Measurements from ENCODE around the gene SETD5.

SETD5 gene

DNA sequence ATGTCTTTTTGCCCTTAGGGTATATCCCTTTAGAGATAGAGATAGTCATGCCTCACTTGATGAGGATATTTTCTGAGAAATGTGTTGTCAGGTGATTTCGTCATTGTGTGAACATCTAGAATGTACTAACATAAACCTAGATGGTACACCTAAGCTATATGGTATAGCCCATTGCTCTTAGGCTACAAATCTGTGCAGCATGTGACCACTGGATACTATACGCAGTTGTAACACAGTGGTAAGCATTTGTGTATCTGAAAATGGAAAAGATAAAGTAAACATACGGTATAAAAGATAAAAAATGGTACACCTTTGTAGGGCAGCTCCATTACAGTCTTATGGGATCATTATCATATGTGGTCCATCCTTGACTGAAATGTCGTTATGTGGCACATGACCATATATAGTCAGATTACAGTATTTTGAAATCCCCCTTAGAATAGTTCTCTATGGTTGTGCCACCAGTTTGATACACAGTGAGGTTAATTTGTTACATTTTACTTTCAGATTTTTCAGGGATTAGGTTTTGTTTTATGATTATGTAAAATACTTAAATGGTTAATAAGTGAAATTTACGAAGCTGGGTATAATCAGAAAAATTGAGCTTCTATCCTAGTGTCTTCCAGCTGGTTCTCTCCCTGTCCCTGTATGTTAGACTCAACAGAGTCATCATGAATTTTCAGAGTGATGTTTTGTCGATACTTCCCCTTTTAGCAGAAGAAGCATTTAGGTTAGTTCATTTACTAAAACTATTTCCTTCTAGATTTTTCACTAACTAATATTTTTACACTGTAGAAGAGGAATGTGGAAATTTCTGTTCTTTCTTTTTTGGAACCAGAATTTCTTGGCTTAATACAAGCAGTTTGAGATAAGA lies 12.8 kb downstream of the SETD5 start:
- no peak for DNase-seq

DNA sequence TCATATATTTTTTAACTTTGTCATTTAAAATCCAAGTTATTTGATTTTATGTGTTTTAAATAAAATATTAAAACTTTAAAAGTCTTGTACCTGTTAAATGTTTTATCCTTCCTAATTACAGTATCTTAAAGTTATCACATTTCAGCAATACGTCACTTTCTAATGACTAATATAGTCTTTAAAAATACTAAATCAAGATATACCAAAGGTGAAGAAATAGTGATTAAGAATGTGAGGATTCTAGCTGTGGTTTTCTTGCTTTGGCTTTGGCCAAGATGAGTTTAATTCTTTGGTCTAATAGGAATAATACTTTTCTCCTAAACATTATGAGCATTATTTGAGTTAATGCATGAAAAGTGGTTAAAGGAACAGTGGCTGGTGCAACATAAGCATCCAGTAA lies 13.9 kb downstream of the SETD5 start:
- DNase-seq = no peak

DNA sequence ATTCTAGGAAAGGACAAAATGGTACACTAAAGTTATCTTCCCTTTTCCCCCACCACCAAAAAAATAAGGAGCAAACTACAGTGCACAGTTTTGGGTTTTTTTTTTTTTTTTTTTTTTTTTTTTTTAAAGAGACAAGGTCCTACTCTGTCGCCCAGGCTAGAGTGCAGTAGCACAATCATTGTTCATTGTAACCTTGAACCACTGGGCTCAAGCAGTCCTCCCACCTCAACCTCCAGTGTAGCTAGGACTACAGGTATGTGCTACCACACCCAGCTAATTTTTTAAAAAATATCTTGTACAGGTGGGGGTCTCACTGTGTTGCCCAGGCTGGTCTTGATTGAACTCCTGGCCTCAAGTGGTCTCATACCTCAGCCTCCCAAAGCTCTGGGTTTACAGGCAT lies 14.9 kb downstream of the SETD5 start:
- DNase-seq = no peak

DNA sequence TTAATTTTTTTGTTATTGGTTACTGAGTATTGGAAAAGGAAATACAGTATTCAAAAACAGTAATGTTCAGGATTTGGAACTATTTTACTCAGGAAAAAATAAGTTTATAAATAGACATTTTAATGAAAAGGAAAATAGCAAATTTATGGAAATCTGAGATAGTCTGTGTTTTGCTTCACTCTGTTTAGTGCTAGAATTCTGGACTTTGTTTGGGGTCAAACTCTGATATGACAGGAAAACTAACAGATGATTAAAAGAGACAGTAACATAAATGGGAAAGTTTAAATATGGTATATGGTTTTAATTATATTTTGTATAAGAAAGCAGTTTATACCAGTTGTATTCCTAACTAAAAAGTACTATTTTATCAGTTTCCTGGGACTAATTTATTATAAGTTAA lies 17.4 kb downstream of the SETD5 start:
- DNase-seq = no peak

DNA sequence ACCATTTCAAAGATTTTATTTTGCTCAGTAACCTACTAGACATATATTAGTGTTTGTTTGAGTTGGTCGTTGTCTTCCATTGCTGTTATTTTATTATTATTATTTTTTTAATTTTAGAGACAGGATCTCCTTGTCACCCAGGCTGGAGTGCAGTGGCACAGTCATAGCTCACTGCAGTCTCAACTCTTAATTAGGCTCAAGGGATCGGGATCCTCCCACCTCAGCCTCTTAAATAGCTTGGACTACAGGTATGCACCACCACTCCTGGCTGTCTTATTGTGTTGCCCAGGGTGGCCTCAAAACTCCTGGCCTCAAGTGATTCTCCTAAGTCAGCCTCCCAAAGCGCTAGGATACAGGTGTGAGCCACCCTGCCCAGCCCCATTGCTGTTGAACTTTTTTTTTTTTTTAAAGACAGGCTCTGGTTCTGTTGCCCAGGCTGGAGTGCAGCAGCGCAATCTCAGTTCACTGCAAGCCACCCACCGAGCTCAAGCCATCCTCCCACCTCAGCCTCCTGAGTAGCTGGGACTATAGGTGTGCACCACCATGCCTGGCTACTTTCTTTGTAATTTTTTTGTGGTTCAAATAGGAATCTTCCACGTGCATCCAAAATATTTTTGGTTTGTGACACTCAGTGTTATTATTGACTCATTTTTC lies 18.2 kb downstream of the SETD5 start:
- no peak for DNase-seq

DNA sequence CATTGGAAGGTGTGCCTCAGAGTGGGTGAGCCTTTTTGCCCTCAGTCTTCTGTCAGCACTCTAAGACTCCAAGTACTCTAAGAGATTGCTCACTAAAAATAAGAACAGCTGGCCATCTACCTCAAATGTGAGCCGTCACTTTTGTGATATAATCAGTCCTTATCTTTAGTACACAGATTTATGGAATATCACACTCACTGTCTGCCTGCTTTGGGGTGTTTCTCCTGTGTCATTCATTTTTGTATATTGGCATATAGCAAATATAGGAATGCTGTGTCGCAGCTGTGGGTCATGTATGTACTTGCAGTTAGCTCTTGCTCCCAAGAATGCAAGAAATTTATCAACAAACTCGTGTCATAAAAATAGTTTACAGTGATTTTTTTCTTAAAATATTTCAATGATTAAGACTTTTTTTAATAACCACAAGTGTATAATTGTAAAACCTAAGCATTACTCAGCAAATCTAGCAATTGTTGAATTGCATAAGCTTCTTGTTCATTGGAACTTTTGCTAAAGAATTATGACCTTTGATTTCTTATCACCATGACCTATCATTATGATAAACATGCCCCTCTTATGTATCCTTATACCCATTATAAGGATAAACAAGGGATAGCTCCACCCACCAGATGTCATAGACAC lies 18.8 kb downstream of the SETD5 start:
- no peak for DNase-seq

DNA sequence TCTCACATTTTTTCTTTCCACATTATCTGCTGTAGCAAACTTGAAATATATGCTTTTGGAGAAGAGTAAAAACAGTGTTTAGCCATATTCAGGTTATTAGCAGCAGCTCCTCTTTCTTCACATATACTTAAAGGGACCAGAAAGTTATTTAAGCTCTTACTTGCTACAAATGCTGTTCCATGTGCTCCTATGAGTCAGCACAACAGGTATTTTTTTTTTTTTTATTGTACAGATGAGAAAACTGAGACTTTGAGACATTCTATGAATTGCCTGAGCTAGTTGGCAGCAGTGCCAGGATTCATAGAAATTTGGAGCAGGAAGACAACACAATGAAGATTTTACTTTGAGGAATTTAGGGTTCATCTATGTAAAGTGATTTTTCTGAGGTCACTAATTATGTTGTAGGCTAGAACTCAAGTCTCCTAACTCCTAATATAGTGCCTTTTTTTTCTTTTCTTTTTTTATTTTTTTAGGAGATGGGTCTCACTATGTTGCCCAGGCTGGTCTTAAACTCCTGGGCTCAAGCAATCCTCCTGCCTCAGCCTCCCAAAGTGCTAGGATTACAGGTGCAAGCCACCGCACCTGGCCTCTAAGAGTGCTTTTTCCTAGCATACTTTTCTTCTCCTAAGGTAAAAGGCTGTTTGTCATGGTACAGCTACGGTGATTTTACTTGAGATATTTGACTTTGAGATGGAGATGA lies 23.6 kb downstream of the SETD5 start:
- DNase-seq = no peak

DNA sequence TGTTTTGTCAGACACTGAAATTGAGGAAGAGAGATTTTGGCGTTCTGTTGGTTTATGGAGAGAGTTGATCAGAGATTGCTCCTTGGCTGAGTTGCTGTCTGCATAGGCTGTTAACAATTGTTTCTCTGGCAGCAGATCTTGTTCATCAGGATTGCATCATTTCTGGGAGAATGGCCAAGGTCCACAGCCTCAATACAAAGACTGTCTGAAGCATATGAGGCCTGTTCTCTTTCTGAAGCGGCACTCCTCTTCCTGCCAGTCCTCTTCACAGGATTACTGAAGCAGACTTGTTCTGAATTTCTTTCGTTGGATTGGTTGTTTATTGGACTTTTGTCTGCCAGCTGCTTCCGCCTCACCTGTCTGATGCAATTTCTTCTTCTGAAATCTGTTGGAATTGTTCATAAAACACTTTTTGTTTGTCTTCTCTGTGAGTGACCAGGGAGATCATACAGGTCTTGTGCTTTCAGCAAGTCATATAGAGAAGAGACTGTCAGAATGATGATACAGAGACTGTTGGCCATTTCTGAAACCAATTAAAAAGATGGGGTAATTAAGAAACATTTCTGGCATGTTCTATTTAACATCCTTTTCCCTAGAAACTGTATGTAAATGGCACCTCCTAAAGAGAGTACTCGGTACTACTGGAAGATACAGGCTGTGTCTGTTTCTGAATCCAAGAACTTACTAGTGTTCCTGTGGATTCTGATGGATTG lies 25.5 kb downstream of the SETD5 start:
- DNase-seq = peak; percentile 36

DNA sequence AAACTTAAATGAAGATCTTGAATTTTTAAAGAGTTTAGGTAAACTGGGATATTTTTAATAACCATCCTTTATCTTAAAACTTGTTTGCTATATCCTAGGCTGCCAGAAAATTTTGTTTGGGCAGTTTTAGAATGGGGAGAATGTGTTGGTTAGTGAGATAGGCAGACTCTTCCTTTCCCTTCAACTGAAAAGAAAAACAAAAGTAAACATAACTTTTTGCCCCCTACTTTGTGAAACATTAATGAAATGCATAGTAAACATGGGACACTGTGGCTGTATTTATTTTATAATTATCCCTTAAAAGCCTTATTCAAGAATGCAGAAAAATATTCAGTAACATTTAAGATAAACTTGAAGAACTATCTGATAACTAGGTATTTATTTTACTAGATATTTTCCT lies 31.0 kb downstream of the SETD5 start:
- no peak for DNase-seq

DNA sequence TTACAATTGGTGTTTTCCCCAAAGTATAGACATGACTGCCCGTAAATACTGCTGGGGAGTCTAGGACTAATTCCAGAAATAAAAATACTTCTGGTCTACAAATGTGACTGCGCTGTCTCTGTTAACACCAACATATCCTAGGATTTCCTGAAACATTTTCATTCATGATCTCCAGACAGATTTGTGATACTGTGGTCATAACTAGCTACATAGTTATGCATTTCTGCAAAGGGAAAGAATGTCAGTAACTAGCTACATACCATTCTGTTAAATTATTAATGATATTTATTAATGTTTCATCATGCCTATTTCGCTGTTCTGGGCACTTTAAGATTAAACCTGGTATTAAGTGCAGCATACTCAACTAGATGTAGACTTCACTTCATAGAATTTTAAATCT lies 33.3 kb downstream of the SETD5 start:
- no peak for DNase-seq

DNA sequence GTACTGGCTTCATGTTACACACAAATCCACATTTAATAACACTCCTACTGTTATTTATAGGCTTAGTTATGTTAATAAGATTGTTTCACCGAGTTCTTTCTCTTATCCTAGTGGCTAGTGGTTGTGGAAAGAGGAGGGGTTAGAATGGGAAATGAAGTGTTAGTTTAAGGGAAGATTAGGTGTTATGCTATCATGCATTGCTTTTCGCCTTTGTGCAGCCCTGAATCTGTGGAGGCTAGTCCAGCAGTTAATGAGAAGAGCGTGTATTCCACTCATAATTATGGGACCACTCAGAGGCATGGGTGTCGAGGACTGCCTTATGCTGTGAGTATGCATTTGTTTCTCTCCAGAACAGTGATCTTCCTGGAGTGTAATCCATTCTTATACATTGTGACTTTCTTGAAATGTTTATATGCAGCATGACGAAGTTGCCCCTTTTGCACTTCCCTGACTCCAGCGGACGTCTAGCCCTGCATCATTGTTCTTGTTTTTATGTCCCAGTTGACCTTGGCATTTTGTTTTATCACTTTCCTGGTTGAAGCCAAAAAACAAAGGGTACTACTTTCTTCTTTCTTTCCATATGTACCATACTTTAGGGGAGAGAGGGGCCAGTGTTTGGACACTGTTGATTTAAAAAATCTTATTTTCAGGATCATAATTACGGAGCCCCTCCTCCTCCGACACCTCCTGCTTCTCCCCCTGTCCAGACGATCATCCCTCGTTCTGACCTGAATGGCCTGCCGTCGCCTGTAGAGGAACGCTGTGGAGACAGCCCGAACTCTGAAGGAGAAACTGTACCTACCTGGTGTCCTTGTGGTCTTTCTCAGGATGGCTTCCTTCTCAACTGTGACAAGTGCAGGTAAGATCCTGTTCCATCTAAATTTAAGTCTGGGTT lies 36.5 kb downstream of the SETD5 start:
- no peak for DNase-seq

DNA sequence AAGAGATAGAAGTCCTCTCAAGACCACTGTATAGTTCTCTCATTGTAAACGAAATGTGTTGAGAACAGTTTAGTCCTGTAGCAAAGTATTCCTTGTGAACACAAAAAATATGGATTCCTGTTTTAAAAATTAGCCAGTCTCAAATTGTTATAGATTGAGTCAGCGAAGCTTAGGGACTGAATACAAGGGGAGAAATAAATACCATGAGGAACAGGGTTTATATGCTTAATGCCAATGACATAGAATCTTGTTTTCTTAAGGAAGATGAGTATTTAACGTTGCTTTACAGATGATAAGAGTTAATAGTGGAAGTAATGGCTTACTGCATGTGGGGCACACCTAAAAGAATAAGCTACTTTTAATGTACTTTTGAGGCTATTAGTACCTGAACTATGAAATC lies 37.9 kb downstream of the SETD5 start:
- no peak for DNase-seq

DNA sequence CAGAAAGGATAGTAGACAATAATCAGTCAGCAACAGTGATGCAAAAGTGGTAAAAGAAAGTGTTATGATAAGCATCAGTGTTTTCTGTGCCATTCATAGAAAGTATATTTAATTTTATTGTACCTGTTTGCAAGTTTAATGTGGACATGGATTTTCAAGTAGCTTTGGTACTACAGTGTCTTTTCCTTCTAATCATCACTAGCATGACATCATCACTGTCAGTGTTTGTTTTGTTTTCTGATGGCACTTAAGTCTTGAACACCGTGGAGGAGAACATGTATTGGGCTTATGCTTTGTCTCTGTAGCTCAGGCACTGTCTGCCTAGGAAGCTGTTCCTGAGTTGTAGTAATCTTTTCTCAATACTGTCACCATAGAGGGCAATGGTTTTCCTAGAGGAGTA lies 41.9 kb downstream of the SETD5 start:
- DNase-seq = no peak

DNA sequence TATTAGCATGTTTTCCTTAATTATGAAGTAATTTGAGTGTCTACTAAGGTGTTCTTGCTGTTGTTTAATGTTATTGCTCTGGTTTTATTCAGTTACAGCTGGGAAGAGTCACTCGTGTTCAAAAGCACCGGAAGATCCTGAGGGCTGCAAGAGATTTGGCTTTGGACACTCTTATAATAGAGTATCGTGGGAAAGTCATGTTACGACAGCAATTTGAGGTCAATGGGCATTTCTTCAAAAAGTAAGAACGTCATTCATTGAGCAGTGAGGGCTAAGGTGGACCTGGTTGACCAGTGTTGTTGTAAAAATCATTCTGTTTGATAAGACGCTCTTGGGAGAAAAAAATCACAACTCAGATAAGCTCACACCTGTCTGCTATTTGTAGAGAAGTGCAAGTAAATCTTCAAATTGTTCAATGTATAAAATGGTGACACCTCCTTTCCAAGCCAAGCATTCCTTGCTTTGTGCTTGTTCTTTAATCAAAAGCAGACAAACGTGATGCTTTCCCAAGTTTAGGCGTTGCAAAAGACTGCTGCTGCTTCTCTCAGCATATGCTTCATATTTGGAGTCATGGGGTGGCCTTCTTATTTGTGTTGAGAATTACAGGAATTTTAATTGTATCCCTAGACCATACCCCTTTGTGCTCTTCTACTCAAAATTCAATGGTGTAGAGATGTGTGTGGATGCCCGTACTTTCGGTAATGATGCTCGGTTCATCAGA lies 44.2 kb downstream of the SETD5 start:
- DNase-seq = no peak

DNA sequence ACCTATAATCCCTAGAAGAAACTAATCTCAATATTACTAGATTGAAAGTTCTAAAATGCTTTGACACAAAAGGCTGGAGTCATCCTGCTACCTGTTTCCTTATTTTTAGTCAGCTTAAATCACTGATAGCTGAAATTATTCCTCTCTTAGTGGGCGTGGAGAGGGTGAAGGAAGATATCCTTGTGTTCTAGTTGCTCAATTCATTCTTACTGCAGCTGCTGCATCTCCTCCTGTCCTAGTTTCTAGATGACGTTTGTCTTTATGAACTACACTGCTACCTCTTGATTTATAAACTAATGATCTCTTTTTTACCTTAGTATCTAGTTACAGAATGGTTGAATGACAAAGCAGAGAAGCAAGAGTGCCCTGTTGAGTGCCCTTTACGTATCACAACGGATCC lies 50.7 kb downstream of the SETD5 start:
- DNase-seq = no peak

DNA sequence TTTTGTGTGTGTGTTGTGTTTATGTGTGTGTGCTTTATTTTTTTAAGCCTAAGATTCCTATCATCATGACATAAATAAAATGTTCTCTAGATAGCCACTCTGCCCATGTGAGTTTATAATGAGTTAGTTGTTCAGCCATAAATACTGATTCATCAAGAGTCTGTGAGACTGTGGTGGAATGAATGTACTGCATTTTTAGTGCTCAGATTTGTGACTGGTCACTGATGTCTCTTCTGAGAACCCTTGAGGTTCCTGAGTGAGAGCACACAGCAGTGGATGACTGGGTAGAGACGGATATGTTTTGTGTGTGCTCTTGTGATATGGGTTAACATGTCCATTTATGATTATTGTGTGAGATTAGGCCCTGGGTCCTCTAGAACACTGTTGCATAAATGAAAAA lies 51.2 kb downstream of the SETD5 start:
- no peak for DNase-seq

DNA sequence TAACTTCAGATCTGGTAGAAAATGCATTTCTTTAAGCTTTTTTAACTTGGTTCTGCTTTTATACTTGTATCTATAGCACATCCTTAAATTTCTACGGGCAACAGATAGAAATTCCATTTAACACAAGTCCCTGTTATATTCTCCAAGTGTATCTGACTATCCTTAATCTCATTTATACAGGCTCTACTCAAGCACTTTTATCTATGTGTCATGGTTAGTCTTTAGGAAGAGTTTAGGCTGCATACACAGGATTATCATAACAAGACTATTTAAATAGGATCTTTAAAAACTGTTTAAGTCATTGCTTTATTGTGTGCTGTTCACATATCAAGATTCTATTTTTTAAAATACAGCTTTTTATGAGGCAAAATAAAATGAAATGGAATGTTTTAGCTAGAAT lies 52.7 kb downstream of the SETD5 start:
- no peak for DNase-seq

DNA sequence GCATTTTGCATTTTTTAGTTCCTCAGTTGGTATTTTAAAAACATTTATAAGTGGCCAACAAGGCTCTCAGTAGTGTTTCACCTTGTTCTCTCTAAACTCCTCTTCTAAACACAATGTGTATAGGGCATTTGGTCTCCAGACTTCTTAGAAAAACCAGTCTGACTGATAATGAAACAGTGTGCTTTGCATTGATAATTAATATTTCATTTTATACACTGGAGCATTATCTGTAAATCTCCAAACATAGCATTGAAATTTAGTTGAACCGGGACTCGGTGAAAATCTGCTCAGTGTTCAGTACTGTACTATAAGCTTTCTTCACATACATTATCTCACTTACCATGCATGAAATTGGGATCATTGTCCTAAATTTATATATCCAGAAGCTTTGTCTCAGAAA lies 53.6 kb downstream of the SETD5 start:
- DNase-seq = no peak

DNA sequence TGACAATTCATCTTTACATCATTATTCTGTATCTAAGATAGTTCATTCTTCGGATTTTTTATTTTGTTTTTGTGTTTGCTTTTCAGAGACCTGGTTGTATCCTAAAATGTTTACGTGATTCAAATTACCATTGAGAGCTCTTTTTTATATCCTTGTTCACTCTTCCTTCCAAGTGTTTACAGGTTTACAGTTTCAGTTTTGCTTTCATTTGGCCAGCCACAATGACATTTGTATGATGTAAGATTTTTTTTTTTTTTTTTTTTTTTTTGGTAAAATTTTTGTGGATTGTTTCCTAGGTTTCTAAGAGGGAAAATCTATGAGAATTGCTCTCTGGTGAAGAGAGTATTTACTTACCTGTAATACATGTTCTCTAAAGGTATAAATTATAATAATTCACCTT lies 55.0 kb downstream of the SETD5 start:
- DNase-seq = peak; percentile 3

DNA sequence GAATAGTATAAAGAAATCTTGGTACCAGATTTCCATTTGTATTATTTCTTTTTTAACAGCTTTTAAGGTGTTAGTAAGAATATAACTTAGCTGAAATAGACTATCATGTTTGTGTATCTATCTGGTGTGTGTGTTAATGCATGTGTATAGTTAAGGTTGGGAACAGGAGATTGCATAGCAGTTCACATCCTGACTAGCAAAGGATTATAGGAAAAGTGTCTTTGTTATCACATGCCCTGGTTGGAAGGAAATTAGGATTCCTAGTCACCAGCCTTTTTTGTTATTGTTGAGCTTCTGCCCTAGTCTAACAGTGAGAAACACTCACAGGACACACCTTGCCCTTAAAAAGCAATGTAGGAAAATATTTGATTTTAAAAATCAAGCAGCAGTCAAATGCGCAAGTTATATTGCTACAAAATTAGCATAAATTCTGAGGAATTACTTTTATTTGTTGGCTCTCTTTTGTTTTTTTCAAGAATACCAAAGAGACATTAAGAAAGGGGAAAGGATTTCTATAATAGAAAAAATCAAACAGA lies 58.2 kb downstream of the SETD5 start:
- no peak for DNase-seq

DNA sequence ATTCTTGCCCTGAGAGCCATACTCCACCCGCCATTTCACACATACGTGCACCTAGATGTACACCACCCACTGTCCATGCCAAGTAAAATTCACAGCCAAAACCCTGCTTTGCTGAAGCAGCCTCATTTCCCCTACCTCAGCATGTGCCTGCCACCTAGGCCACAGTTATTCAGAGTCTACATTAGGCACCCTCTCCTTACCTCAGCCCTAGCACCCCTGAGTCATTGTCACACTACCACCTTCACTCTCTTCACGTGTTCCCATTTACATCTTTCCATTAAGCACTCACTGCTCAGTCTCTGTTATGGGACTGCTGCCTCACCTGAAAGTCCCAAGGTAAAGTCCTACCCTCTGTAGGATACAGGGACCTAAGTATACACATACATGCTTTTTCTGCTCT lies 70.0 kb downstream of the SETD5 start:
- no peak for DNase-seq
